GM19023 (cell line): ENCODE measurements around the gene LYRM1.
"Not testable (repeated sequence)": the region's sequence is repeated elsewhere in the genome, so short reads cannot be mapped to it uniquely, and the experiment has no call there.

Source experiments
- ATAC-seq: cut with Tn5 transposase; IDR thresholded peaks from one replicate; pipeline ENCODE4 v1.9.1; 2021; ENCODE audit warnings: mild to moderate bottlenecking, moderate library complexity; ENCODE audit not compliant: unreplicated experiment

LYRM1 gene, protein sequence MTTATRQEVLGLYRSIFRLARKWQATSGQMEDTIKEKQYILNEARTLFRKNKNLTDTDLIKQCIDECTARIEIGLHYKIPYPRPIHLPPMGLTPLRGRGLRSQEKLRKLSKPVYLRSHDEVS

DNA sequence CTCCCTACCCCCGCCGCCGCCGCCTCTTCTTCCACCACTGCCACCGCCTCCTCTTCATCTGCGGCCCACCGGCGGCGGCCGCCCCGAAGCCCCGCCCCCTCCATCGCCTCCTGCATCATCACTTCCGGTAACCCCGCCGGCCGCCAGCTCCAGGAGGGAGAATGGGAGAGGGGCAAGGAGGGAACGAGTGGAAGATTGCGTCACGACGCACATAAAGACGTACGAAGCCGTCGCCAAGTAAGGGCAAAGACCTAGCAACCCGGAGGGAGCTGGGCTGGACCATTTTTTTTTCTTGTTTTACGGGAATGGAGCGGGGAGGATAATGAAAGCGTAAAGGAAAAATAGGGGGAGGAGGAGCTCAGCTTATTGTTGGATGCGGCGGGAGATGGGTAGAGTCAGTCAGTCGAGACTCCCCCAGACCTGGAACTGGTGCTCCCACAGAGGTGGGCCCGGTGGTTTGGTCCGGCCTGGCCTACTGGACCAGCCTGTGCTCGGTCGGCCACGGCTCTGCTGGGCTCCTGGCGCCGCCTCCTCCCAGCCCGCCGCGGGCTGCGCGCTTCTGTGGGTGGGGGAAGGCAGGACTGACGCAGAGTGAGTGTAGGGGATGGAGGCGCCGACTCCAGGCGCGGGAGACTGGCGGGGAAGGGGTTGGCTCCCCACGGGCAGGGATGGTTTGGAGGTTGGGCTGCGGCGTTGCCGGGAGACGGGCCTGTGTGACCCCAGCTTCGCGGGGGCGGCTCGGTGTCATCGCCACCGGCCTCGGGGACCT lies at the start of gene LYRM1, which contains the start of gene DCUN1D3:
Gene LYRM1 (plus strand): TSS at position 473 of the 769 bp plus-strand sequence. CDS start 14,785 bp downstream, outside the sequence.
Gene DCUN1D3 (minus strand): TSS at position 60 of the 769 bp plus-strand sequence. CDS start 37,820 bp downstream, outside the sequence.
- peak; percentile 80 for ATAC-seq

DNA sequence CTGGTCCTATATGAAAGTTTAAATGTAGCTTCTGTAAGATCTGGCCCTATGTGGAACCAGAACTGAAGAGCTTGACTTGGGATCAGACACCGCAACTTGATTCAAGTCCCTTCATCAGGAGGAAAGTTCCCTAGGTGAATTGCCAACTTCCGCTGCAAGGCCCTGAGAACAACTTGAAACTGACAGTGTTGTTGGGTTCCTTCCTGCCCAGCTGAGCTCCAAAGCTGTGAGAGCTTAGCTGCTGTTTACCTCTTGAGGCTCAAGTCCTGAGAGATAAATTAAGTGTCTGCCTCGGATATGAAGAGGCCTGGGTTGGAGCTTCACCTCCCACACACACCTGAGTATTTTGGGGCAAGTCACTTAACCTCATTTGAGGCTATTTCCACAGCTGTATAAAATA lies 49.6 kb upstream of the LYRM1 start:
- no peak for ATAC-seq

DNA sequence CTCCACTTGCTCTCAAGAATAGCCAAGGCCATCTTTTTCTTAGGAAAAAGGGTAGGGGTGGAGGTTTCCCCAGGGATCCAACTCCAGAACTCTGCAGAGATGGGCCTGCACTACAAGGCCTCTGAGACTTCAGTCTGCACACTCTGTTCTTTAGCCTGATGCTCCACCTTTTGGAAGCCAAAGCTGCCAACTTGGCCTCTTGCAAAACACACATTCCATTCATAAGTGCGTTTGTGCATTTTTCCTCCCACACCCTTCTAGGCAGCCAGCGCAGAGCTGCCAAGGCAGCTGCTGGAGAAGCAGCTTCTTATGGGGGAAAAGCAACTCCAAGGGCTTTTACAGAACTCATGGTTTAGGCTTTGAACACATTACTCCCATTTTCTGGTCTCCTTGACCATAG lies 49.0 kb upstream of the LYRM1 start:
- ATAC-seq: no peak

DNA sequence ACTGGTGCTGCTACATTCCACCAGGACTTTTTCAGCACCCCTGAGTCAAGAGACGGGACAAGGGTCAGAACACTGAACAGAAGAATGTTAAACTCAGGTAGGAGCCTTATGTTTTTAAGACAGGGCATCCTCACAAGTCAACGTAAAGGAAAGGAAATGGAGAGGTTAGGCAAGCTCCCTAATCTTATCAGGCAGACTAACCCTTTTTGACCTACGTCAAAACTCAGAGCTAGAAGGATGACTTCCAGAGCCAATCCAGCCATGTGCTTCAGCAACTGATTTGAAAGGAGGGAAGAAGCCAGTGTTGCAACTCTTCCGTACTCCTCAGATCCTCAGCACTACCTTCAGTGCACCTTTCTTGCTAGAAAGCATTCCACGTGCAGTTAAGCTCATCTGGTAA lies 47.4 kb upstream of the LYRM1 start:
- ATAC-seq: no peak

DNA sequence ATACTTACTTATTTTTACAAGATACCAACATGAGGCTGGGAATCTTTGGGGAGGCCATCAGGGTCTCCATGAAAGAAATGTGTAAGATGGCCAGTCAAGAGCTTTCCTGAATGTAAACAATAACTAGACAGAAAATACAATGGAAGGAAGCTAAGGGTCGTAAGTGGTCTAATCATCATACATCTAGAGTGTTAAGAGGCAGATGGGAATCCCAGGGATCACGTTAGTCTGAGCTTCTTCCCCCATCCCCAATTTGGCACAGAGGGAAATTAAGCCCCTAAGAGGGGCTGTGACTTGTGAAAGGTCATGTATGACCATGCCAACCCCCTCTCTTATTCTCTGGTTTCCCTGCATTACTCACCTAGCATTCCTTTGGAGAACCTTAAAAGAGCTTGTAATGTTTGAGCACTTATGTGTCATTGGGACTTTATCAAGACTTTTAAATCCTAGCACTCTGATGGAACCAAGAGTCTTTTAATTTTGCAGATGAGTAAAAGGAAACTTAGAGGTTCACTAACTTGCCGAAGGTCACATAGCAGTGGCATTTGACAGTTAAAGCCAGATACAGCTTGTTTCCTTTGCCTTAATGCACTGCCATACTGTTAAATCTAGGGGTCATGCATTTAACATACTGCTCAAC lies 46.5 kb upstream of the LYRM1 start:
- ATAC-seq: no peak

DNA sequence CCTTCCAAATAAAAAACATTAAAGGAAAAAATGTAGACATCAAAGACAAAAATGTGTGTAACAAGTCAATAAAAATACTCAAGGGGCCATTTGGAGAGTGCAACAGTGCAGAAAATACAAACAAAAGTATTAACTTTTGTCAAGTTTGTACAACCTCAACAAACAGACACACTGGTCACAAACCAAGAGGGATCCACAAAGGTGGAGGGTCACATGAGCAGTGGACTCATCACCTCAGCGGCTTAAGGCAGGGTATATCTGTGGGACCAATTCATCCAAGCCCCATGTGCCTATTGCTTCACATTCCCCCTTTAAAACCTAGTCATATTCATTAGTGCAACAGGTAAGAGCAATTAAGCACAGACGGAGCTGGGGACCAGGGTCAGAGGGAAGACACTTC lies 45.6 kb upstream of the LYRM1 start:
- no peak for ATAC-seq

DNA sequence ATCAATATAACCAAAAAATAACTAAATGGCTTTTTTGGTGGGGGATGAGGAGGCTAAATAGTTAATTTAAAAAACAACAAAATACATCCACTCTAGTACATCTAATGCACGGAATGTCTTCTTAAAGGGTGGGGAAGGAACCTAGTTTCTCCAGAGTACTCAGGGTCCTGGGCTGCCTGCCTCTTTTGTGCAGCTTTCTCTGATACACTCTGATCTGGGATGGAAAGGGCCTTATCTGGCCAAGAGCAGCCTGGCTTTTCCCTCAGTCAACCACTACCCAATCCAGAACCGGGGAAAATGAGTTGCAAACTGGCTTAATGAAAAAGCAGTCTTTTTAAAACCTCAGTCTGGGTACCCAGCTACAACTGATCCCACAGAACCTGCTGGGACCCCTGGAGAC lies 43.3 kb upstream of the LYRM1 start:
- ATAC-seq: no peak

DNA sequence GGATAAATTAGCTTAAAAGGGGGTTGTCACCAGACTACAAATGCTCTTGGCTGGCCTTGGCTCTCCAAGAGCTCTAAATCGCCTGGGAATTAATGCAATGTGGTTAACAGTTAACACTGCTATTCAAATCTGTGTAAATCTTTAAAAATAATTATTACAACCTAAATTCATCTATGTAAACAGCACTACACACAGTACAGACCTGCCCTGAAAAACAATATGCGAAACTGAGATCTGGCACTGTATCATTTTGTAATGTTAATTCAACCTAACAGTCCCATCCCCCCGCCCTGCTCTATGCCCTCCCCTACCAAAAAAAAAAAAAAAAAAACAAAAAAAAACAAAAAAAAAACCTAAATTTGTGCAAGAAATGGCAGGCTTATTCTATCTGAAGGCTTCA lies 41.3 kb upstream of the LYRM1 start:
- no peak for ATAC-seq

DNA sequence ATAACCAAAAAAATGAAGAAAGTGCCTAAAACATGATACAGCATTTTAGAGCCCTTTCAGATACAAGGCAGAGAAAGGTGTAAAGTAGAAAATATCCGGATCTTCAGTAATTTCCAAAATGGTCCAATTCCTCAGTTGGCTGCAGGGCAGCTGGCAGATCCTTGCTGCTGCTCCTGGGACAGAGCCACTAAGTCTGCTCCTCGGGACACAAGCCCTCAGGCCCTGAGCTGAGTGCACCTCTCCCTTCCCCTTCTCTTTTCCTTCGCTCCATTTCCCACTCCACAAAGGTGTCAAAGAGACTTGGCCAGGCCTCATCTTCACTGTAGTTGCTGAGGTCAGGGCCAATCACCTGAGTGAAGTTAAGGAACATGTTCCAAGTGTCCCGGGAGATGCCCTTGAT lies 40.9 kb upstream of the LYRM1 start:
- no peak for ATAC-seq

DNA sequence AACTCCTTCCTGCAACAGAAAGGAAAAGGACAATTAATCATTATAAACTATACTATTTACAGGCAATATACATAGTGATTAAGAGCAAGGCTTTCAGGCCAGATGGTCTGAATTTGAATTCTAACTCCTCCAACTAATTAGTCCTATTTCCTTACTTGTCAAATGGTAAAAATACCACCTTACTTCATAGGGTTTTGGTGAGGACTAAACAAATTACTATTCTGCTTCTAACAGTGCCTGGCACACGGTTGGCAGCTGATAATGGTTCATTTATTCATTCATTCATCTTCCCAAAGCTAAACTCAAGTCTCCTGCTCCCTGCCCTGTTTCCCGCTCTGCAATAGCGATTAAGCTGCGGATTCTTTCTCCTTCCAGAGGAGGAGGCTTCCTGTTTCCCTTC lies 40.2 kb upstream of the LYRM1 start:
- ATAC-seq: no peak

DNA sequence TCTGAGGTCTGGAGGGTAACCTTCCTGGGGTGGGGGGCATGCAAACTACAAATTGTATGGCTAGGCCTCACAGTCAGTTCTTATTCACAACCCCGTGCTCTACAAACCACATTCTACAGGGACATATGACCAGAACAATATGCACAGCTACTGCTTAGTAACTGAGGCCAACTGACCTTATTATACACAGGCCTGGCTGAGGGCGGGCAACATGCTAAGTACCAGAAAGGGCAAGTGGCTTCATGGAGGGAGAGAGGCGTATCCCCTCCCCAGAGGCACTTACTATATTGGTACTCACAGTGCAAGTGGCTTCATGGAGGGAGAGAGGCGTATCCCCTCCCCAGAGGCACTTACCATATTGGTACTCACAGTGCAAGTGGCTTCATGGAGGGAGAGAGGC lies 39.6 kb upstream of the LYRM1 start:
- ATAC-seq: not testable (repeated sequence)

DNA sequence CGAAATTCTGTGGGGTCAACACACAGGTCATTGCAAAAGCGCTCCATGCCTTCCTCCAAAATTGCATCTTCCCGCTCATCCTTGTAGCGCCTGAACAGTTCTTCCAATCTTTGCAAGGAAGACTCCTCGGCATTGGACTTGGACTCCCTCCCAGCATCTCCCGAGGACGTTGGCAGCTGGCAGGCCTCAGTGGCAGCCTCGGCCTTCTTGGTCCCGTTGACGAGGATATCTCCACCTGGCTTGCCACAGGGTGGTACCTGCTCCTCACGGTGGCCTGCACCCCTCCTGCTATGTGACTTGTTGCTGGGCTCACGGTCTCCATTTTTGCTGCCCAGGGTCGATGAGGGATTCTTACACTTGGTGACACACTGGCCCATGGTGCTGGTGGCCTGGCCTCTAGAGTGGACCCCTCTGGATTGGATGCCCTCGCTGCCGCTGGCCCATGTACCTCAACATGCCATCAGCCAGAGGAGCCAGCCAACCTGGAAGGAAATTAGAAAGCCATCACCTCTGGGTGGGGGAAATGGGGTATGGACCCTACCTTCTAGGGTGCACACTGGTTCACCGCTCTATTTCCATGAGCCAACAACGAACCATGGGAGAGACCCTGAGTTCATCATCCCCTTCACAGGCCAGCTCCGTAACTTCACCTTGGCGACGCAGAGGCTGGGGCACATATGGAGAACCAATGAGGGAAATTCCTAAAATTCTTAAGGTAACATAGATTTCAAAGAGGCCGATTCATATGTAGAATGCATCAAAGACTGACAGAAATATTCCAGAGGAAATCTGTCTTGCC lies 38.2 kb upstream of the LYRM1 start:
- ATAC-seq: no peak

DNA sequence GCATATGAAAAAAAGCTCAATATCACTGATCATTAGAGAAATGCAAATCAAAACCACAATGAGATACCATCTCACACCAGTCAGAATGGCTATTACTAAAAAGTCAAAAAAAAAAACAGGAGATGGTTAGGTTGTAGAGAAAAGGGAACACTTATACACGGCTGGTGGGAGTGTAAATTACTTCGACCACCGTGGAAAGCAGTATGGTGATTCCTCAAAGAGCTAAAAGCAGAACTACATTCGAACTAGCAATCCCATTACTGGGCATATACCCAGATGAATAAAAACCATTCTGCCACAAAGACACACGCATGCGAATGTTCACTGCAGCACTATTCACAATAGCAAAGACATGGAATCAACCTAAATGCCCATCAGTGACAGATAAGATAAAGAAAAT lies 36.2 kb upstream of the LYRM1 start:
- ATAC-seq: not testable (repeated sequence)

DNA sequence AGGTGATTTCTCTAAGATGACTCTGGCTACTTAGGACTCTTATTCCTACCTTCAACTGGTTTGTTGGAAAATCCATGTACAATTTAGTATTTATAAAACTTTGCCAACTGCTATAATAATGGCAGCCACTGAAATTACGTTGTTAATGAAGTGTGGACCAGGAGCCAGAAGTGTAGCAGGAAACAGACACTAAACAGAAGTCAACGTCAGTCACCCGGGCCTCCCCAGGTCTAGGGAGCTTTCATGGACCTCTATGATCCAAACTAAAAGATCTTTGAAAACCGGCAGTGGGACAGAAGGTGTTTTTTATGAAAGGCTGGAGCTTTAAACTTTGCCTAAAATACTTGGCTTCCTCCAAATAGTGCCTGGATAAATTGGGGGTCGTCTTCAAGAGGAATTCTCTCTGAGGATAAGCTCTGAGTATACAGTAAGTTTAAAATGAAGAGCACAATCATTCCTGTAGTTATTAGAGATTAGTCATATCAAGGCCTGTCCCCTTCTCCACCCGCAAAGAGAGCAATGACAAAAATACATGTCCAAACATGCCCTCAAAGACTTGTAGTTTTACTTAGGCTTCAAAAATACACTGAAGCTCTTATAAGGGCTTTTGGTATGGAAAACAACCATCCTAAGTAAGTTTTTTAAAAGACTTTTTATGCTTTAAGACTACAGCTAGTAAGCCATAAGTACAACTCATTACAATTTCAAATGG lies 35.0 kb upstream of the LYRM1 start:
- ATAC-seq: peak; percentile 72

DNA sequence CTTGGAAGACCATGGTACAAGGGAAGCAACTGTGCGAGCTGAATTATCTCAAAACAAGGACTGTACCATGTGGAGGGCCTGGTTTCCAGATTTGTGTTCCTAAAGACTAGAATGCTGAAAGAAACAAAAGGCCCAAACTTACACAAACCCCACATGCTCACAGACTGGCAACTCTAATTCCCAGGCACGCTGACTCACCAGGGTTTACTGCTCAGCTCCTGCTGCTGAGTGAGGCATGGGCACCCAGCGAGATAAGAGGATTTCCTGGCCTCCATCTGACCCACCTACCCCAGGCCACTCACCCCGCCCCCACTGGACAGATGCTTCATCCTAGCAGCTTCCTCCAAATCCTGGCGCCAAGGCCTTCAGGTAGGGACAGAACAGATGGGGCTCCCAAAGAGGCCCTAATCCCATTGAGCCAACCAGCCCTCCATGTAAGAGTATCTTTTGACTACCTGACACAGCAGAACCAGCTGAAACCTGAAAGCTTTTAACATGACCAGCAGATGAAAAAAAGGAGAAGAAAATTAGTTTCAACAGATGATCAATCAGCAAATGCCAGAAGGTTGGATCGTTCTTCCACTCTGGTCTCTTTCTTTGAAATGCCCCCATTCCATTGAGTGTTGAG lies 34.3 kb upstream of the LYRM1 start:
- peak; percentile 17 for ATAC-seq

DNA sequence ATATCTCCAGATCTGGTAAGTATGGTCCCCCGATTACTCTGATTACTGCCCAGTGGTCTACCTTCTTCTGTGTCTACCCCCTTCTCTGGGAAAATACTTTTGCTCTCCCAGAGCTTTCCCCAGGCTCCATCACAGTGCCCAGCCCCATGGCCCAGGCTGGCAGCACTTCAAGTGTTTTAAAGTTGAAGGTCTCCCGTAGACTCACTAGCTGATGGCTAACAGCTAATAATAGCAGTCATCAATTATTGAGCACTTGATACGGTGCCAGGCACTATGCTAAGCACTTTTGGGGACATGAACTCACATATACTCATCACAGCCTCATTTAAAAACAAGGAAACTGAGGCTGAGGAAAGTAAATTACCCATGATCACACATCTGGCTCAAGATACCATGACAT lies 33.8 kb upstream of the LYRM1 start:
- no peak for ATAC-seq

DNA sequence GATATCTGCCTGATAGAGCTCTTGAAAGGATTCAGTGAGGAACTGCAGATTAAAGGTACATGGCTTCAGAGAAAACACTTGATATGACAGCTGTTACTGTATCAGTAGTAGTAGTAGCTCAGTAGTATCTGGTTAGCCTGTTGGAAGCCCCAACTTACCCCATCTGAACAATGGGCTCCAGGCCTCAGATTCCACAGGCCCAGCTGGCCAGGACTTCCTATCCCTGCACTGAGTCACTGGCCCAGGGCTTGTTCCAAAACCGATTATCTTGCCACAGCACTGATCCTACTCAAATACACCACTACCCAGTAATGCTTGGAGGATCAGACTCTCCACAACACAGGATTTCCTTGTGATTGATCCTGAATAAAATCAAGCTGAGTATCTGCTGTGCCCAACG lies 33.0 kb upstream of the LYRM1 start:
- no peak for ATAC-seq

DNA sequence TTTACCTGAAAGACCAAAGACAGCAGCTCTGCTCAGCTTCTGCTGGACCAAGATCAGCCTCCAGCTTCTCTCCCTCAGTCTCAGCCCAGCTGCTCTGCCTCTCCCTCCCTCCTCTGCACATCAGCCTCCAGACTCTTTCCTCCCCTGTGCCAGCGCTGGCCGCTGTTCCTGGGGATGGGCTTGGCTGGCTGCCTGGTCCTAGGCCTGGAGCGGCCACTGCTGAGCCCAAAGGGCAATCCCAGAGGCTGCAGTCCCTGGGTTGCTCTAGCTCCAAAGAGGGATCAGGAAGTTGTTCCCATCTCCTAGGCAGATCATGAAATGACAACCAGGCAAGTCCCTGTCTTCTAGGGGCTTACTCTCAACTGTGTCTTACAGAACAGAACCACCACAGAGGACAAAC lies 31.7 kb upstream of the LYRM1 start:
- no peak for ATAC-seq

DNA sequence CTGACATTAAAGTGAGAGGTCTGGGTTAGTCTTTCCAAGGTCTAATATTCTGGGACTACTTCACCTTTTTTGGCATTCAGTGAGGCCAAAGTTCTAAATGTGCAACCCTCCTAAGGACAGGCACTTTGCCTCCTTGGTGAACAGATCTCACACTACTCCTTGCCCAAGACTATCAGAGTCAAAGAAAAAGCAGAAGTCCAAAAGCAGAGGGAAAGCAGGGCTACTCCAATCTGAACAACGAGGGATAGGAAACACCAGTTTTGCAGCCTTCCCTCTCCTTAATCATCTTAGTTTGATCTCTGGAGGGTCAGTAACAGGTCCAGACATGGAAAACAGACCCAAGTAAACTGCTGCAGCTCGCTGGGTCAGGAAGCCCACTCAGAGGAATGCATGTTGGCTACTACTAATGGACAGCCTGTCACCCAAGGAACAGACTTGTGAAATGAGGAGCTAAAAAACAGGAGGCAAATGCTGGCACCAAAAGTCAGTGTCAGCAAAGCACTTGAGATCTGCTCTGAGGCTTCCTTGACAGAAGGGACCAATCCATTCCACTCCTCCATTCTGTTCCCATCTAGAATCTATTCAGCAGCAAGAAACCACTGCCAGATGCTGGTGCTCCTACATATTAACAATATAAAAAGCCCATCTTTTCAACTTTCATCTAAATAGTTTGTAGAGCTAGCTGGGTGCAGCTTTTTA lies 30.3 kb upstream of the LYRM1 start:
- ATAC-seq: no peak

DNA sequence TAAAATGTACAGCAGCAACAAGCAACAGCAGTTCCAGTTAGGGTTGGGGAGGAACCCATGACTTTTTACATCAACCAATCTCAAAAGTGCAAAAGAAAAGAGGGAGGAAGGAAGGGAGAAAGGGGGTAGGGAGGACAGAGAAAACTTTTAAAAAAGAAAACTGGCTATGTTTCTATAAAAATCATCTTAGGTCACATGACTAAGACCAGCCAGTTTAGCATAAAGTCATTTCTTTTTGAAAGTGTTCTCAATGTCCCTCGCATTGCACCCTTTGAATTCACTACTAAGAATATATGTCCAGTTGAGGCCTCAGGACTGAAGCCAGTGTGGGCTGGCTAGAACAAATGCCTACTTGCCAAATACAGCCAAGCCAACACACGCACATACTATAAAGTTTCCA lies 29.3 kb upstream of the LYRM1 start:
- no peak for ATAC-seq
